Spinal cord (tissue), 10 donors: ENCODE data around the gene ZDHHC8. TPM values are rescaled to one million over a fixed set of nuclear protein-coding genes. Genes with fewer than 3 reads are reported as not detected.

Experiments
- DNase-seq, 6 donors: peaks; one replicate each; pipeline versions ENCODE4 v3.0.0 to v3.0.0-alpha.2; 2013 to 2015; ENCODE audit warnings: low spot score in 6 of 6, low read depth in 4 of 6
- H3K27ac ChIP-seq: one replicate; pipeline ENCODE4 v1.5.1; 2013; ENCODE audit warnings: low read depth, low read length, control low read depth
- H3K27me3 ChIP-seq: one replicate; pipeline ENCODE4 v1.6.1; 2013; ENCODE audit warnings: low read length; ENCODE audit not compliant: control insufficient read depth, insufficient read depth
- H3K36me3 ChIP-seq: one replicate; pipeline ENCODE4 v1.6.1; 2013; ENCODE audit warnings: low read length; ENCODE audit not compliant: control insufficient read depth, insufficient read depth
- H3K4me1 ChIP-seq: one replicate; pipeline ENCODE4 v1.6.1; 2013; ENCODE audit warnings: low read length; ENCODE audit not compliant: control insufficient read depth, insufficient read depth
- H3K4me3 ChIP-seq: one replicate; pipeline ENCODE4 v1.5.1; 2013; ENCODE audit warnings: low read depth, low read length, control low read depth
- H3K9me3 ChIP-seq: one replicate; pipeline ENCODE4 v1.6.1; 2013; ENCODE audit warnings: low read length; ENCODE audit not compliant: control insufficient read depth, insufficient read depth
- WGBS: methylation state at CpG from one replicate; pipeline ENCODE4 v1.1.5; 2013; ENCODE audit warnings: missing lambda C conversion rate; ENCODE audit not compliant: insufficient coverage; 5-methylcytosine and 5-hydroxymethylcytosine counted together
- polyA plus RNA-seq, 2 donors: library from polyadenylated mRNA; unstranded; fragments of 120-200 nt; gene quantifications; one replicate each; pipeline ENCODE4 v1.2.1, GENCODE V29; 2013; ENCODE audit not compliant: insufficient read length in 2 of 2
- total RNA-seq, 2 donors: library from RNA; depleted of rRNA in 1 of 2; stranded (reverse); fragments of 120-200 nt in 1 of 2; fragments of >200 nt in 1 of 2; gene quantifications; one replicate each; pipeline versions ENCODE4 v1.2.3 to v1.2.4, GENCODE V29; 2013 to 2014
- donor health status: healthy.

The ZDHHC8 gene
- total and polyA plus RNA-seq, 4 donors = 9.5 to 64.4 (median 36.5) TPM

DNA sequence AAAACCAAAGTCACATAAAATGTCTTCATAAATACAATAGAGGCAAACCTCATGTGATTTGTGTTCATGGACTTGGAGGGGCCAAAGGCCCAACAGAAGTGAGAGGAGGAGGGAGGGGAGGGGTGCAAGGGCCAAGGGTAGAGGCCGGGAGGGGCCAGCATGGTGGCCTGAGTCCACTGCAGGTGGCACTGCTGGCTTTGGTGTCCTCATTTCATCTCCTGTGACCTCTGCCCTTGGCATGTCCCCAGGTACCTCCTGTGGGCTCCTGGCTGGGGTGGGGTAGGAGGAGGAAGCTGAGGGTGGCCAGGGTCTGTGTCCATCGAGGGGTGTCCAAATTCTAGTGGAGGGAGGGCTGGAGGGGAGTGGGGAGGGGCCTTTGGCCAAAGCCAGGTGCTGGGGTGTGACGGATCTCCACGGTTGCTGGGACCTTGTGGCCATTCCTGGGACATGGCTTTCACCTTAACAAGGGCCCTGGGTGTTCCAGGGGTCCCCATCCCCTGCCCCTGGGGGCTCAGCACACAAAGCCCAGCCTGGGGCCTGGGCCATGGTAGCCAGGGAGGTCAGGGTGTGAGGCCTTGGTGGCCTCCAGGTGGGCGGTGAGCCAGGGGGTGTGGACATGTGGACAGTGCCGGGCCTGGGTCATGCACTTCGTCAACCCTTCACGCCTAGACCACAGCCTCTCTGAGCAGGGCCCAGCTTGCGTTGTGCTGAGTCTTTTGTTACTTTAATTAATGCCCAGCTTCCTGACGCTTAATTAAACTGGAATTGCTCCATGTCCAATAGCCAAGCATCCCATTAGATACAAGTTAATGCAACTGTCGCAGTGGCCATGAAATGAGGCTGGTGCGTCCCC, 39.9 kb downstream of the ZDHHC8 start:
- peak in 2 of 6 donors; percentile 41 to 88 for DNase-seq
- H3K4me1 ChIP-seq = peaks cover 40% of the 10 kb centered on the region
- 67% methylated on average over 10 of the region's 12 CpGs for WGBS
- H3K27ac ChIP-seq = no peak overlapping the region
- no peaks in the 10 kb centered on the region for H3K9me3 ChIP-seq
- no peaks in the 10 kb centered on the region for H3K27me3 ChIP-seq
- H3K36me3 ChIP-seq = no peaks in the 10 kb centered on the region
- no peak overlapping the region for H3K4me3 ChIP-seq

DNA sequence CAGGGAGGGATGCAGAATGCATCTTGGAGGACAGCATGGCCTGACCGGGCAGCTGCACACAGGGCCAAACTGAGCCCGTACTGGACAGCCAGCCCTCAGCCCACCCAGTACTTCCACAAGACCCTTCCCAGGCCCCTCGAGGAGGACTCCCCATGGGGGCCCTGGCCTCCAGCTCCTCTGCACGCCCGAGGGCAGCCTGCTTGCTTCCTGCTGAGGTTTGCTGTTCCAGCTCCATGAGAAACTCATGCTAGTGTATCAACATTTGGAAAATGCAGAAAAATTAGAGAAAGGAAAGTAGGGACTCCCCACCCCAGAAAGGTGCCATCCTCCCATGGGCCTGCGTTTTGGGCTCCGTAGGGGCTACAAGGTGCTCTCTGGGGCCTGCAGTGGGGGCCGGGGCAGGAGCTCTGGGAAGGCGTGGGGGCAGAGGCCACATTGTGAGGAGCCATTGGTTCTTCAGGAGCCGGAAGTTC, 40.6 kb downstream of the ZDHHC8 start:
- Histone ChIP-seq H3K4me3 (no peak overlapping the region), H3K27ac (no peak overlapping the region), H3K27me3 (no peaks in the 10 kb centered on the region), H3K9me3 (no peaks in the 10 kb centered on the region), H3K4me1 (peaks cover 47% of the 10 kb centered on the region), H3K36me3 (no peaks in the 10 kb centered on the region)
- WGBS = 69% methylated on average over 7 of the region's 10 CpGs
- DNase-seq = no peak

DNA sequence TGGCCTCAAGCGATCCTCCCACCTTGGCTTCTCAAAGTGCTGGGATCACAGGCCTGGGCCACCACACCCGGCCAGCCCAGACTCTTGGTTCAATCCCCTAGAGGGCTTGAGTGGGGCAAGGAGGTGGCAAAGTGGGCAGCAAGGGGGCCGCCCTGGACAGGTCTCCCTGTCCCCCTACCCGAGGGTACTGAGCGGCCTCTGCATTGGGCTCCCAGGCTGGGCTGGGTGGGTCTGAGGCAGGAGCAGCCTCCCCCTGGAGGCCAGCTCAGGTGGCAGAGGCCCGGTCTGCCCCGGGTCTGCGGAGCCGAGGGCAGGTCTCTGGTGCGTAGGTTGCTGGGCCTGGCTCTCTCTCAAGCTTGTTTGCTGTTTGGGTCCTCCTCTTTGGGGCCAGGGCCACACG, 41.6 kb downstream of the ZDHHC8 start:
- Histone ChIP-seq H3K4me3 (no peak overlapping the region), H3K27ac (no peak overlapping the region), H3K27me3 (no peaks in the 10 kb centered on the region), H3K9me3 (no peaks in the 10 kb centered on the region), H3K36me3 (no peaks in the 10 kb centered on the region), H3K4me1 (peaks cover 56% of the 10 kb centered on the region)
- WGBS = 95% methylated on average over 11 of the region's 11 CpGs
- DNase-seq = no peak

DNA sequence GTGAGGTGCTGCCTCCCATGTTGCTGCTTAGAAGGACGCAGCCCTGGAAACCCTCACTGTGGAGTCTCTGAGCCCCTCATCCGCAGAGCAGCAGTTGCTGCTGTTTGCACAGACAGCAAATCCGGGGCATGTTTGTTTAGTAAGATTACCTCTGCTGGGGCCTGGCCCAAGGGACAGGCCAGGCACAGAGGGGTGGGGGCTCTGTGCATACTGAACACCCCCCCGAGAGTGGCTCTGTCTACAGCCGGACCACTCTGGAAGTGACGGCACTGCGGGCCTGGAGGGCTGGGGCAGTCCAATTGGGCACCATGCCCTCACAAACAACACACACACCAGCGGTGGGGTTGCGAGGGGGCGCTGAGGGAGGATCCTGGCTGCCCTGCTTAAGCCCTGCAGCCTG, 42.2 kb downstream of the ZDHHC8 start:
- H3K9me3 ChIP-seq = no peaks in the 10 kb centered on the region
- no peaks in the 10 kb centered on the region for H3K36me3 ChIP-seq
- peaks cover 56% of the 10 kb centered on the region for H3K4me1 ChIP-seq
- no peak overlapping the region for H3K4me3 ChIP-seq
- H3K27me3 ChIP-seq = no peaks in the 10 kb centered on the region
- WGBS = 65% methylated on average over 8 of the region's 10 CpGs
- H3K27ac ChIP-seq = no peak overlapping the region
- no peak for DNase-seq

DNA sequence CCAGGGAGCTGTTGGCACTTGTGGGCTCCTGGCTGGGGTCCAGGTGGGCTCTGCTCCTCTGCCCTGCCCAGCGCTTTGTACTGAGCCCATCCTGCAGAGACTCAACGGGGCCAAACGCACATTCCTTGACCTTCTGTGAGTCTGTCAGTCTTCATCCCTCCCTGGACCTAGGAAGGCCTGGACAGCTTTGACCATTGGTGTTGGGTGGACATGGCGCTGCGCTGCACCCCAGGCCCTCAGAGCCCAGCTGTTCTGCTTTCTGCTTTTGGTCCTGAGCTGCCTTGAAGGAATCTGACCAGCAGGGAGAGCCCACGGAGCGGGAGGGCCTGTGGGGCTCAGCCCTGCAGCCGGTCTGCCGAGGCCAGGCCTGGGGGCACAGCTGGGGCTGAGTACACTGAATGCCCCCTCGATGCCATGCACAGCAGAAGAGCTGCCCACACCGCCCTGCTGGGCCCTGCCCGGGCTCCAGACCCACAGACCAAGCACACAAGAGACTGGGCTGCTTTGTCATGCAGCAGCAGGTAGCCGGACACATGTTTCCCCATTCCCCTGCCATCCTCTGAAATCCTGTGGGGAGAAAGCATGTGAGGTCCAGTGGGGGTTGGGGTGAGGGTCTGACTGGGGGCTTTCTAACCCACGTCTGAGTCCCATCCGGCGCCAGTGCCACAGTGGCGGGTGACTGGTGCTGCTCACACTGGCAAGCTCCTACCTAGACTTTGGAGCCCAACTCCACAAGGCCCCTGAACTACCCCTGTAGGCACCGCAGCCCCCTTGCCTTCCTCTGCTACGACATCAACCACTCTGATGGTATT, 43.4 kb downstream of the ZDHHC8 start:
- WGBS = 63% methylated on average over 11 of the region's 19 CpGs
- no peak for DNase-seq
- H3K27ac ChIP-seq = no peak overlapping the region

DNA sequence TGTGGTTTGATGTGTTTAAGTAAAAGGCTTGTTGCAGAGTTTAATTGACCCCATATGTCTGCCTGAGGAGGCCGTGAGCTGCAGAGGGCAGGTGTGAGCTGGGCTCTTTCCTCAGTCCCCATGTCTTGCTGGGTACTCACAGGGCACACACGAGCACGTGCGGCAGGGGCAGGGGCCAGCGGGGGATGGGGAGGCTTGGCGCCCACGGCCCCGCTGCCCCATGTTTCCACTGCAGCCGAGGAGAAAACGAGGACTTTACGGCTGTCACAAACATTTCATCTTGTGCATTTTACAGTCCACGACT, 43.9 kb downstream of the ZDHHC8 start:
- Histone ChIP-seq H3K27ac (no peak overlapping the region), H3K27me3 (no peaks in the 10 kb centered on the region), H3K9me3 (no peaks in the 10 kb centered on the region), H3K4me3 (no peak overlapping the region), H3K4me1 (peaks cover 56% of the 10 kb centered on the region), H3K36me3 (no peaks in the 10 kb centered on the region)
- DNase-seq = no peak
- WGBS = 61% methylated on average over 11 of the region's 12 CpGs

More for the DNA sequence above, 43.4 kb downstream of the ZDHHC8 start:
- Histone ChIP-seq H3K36me3 (no peaks in the 10 kb centered on the region), H3K9me3 (no peaks in the 10 kb centered on the region), H3K27me3 (no peaks in the 10 kb centered on the region), H3K4me3 (no peak overlapping the region), H3K4me1 (peaks cover 56% of the 10 kb centered on the region)

DNA sequence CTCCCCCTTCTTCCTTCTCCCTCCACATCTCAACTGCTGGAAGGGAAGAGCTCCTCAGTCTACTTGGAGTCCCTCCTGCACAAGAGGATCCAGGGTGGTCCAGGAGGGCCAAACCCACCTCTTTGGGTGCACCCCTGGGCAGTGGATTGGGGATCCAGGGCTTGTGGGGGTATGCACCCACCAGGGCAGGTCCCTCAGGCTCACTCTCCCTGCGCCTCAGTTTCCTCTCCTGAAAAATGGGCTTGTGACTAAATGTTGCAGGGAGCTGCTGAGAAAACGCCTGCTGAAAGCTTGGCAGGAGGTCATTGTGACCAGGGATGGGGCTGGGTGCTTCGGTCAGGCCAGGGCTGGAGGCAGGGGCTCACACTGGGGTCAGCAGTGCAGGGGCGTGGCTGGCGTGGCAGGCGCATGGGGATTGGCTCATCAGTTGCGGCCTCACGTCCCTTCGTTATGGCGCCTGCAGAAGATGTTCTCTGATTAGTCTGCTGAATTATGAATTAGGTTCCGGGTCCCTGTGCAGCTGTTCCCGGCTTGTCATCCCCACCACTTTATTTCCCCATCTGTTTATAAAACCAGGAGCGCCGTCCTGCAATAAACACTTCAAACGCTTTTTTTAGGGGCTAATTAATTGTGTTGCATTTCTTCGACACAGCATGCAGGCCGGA, 44.9 kb downstream of the ZDHHC8 start:
- Histone ChIP-seq H3K27me3 (no peaks in the 10 kb centered on the region), H3K4me1 (peaks cover 56% of the 10 kb centered on the region), H3K27ac (no peak overlapping the region), H3K4me3 (no peak overlapping the region), H3K36me3 (no peaks in the 10 kb centered on the region), H3K9me3 (no peaks in the 10 kb centered on the region)
- DNase-seq = peak in 1 of 6 donors; percentile 85
- 56% methylated on average over 10 of the region's 17 CpGs for WGBS

DNA sequence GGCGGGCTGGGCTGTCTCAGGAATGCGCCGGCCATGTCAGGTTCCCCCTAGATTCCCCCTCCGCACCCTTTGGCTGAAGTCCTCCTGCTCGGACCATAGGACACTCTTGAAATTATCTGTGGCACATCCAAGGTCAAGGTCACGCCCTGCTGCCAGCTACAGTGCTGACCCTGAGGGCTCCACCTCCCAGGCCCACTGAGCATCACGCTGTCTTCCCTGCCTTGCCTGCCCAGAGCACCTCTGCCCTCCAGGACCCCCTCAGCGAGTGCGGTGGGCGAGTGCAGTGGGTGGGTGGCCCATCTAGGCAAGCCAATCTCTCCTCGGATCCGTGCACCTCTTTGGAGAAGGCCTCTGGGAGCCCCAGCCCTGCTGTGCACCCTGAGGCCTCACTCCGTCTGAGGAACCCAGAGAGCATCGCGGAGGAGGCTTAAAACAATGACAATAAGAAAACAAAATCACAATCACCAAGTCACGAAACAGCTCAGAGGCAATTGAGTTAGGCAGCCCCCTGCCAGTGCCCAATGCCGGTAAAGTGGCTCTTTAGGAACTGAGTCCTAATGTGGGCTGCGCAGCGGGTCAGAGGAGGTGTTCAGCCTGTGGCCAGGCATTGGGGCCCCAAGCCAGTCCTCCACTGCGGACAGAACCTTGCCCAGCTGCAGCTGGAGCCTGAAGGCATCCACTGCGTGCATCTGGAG, 45.8 kb downstream of the ZDHHC8 start:
- no peaks in the 10 kb centered on the region for H3K27me3 ChIP-seq
- H3K4me1 ChIP-seq = peaks cover 53% of the 10 kb centered on the region
- 74% methylated on average over 16 of the region's 21 CpGs for whole genome bisulfite sequencing

More for the DNA sequence above, 45.8 kb downstream of the ZDHHC8 start:
- no peak overlapping the region for H3K27ac ChIP-seq
- DNase-seq = no peak
- H3K4me3 ChIP-seq = no peak overlapping the region
- no peaks in the 10 kb centered on the region for H3K36me3 ChIP-seq
- no peaks in the 10 kb centered on the region for H3K9me3 ChIP-seq
